Lower leg skin (tissue), 3 donors: ENCODE measurements around the gene C6orf136.

Source experiments
- POLR2A ChIP-seq, 2 donors: fragments of 450-650 bp; IDR thresholded peaks; one replicate each; pipeline ENCODE4 v1.6.1; 2016 to 2017; ENCODE audit warnings: antibody characterized with exemption in 2 of 2, mild to moderate bottlenecking in 1 of 2, moderate library complexity in 1 of 2
- TF ChIP-seq, protein P1 (sequence below), 3 donors: fragments of 450-650 bp; IDR thresholded peaks; one replicate each; pipeline ENCODE4 v1.5.1; 2016; ENCODE audit warnings: antibody characterized with exemption in 3 of 3, mild to moderate bottlenecking in 3 of 3, moderate library complexity in 2 of 3

GRCh38 chr6:30611856-30612194, 35.1 kb upstream of the C6orf136 start:
- no peak for TF ChIP-seq POLR2A (IDR thresholded peaks at IDR 0.05)
- TF ChIP-seq, protein P1, sequence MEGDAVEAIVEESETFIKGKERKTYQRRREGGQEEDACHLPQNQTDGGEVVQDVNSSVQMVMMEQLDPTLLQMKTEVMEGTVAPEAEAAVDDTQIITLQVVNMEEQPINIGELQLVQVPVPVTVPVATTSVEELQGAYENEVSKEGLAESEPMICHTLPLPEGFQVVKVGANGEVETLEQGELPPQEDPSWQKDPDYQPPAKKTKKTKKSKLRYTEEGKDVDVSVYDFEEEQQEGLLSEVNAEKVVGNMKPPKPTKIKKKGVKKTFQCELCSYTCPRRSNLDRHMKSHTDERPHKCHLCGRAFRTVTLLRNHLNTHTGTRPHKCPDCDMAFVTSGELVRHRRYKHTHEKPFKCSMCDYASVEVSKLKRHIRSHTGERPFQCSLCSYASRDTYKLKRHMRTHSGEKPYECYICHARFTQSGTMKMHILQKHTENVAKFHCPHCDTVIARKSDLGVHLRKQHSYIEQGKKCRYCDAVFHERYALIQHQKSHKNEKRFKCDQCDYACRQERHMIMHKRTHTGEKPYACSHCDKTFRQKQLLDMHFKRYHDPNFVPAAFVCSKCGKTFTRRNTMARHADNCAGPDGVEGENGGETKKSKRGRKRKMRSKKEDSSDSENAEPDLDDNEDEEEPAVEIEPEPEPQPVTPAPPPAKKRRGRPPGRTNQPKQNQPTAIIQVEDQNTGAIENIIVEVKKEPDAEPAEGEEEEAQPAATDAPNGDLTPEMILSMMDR (IDR thresholded peaks at IDR 0.05), result no peak
